HG03097 (cell line): ENCODE results near the gene ARL6IP4.

ENCODE experiments used
- ATAC-seq: cut with Tn5 transposase; IDR thresholded peaks from one replicate; pipeline ENCODE4 v1.9.1; 2021; ENCODE audit not compliant: unreplicated experiment, low FRiP score

ARL6IP4 gene

GRCh38 chr12:122989874-122990419, 9.5 kb downstream of the ARL6IP4 start:
- no peak for ATAC-seq

GRCh38 chr12:122990561-122990960, 10.1 kb downstream of the ARL6IP4 start:
- ATAC-seq = no peak

- ATAC-seq = no peak
These were observed 10.6 kb downstream of the ARL6IP4 start for GRCh38 chr12:122990961-122991622.

- ATAC-seq = no peak
These were observed 11.3 kb downstream of the ARL6IP4 start for GRCh38 chr12:122991623-122992275.

- no peak for ATAC-seq
These were observed 11.9 kb downstream of the ARL6IP4 start for GRCh38 chr12:122992386-122992785.

GRCh38 chr12:122994140-122994675, 13.7 kb downstream of the ARL6IP4 start:
- no peak for ATAC-seq

GRCh38 chr12:122994781-122995502, 14.5 kb downstream of the ARL6IP4 start:
- ATAC-seq = no peak

- ATAC-seq = no peak
These were observed 15.2 kb downstream of the ARL6IP4 start for GRCh38 chr12:122995503-122996187.

GRCh38 chr12:122996188-122996601, 15.7 kb downstream of the ARL6IP4 start:
- no peak for ATAC-seq

- no peak for ATAC-seq
These were observed 16.3 kb downstream of the ARL6IP4 start for GRCh38 chr12:122996621-122997342.

- ATAC-seq = no peak
These were observed 17.1 kb downstream of the ARL6IP4 start for GRCh38 chr12:122997343-122998250.

GRCh38 chr12:122998316-122998715, 17.8 kb downstream of the ARL6IP4 start:
- no peak for ATAC-seq

- ATAC-seq = no peak
These were observed 18.9 kb downstream of the ARL6IP4 start for GRCh38 chr12:122999196-122999946.

- ATAC-seq = no peak
These were observed 19.5 kb downstream of the ARL6IP4 start for GRCh38 chr12:122999986-123000420.

- ATAC-seq = no peak
These were observed 20.1 kb downstream of the ARL6IP4 start for GRCh38 chr12:123000578-123000977.

GRCh38 chr12:123001464-123001863, 21.0 kb downstream of the ARL6IP4 start:
- no peak for ATAC-seq

GRCh38 chr12:123003257-123003656, 22.8 kb downstream of the ARL6IP4 start:
- ATAC-seq = no peak

GRCh38 chr12:123004287-123004686, 23.8 kb downstream of the ARL6IP4 start:
- no peak for ATAC-seq
